H1 (cell line): ENCODE data around the gene CNGB1. TPM values are rescaled to one million over a fixed set of nuclear protein-coding genes. Genes with fewer than 3 reads are reported as not detected.

Experiments
- CTCF ChIA-PET: fragments of 300-600 bp; sonication (Branson Sonifier 250); formaldehyde crosslinking; loops from one replicate; lab custom pipeline; 2021; ENCODE audit not compliant: partially characterized antibody; lab: Charles Lee
- POLR2A ChIA-PET: fragments of 300-600 bp; sonication (Branson Sonifier 250); formaldehyde crosslinking; loops from one replicate; lab custom pipeline; 2021; ENCODE audit warnings: inconsistent platforms; ENCODE audit not compliant: partially characterized antibody; lab: Charles Lee
- DNase-seq, 2 experiments: peaks; one replicate each; pipeline versions ENCODE4 v3.0.0 to v3.0.0-alpha.2; 2010 to 2022; ENCODE audit warnings: low spot score in 2 of 2, low read depth in 1 of 2, mixed read lengths in 1 of 2
- FAIRE-seq: peaks from 2 replicates; lab custom pipeline; 2011; peaks lifted over from hg19 to GRCh38; lab: Jason Lieb, UNC
- H2AFZ ChIP-seq: 2 replicates; pipeline ENCODE4 v1.8.1; 2012; ENCODE audit warnings: low read length, inconsistent platforms
- H2AK5ac ChIP-seq: 2 replicates; pipeline ENCODE4 v1.6.1; 2013; ENCODE audit warnings: low read depth, low read length
- H2BK120ac ChIP-seq: replicated peaks from 2 replicates; pipeline ENCODE3; 2013; ENCODE audit warnings: low read depth, low read length, inconsistent platforms
- H2BK12ac ChIP-seq: 2 replicates; pipeline ENCODE4 v1.6.1; 2013; ENCODE audit warnings: low read depth, low read length
- H2BK15ac ChIP-seq: 2 replicates; pipeline ENCODE4 v1.6.1; 2013; ENCODE audit warnings: low read length
- H2BK20ac ChIP-seq: 2 replicates; pipeline ENCODE4 v1.6.1; 2013; ENCODE audit warnings: low read length
- H2BK5ac ChIP-seq: 2 replicates; pipeline ENCODE4 v1.6.1; 2013; ENCODE audit warnings: low read depth, low read length
- H3K14ac ChIP-seq: 2 replicates; pipeline ENCODE4 v1.6.1; 2013; ENCODE audit warnings: inconsistent platforms; ENCODE audit not compliant: insufficient read length
- H3K18ac ChIP-seq: 2 replicates; pipeline ENCODE4 v1.6.1; 2013; ENCODE audit warnings: low read length; ENCODE audit errors: extremely low read depth
- H3K23ac ChIP-seq: 2 replicates; pipeline ENCODE4 v1.6.1; 2013; ENCODE audit warnings: inconsistent platforms; ENCODE audit not compliant: insufficient read length
- H3K23me2 ChIP-seq: 2 replicates; pipeline ENCODE4 v1.6.1; 2013; ENCODE audit warnings: low read depth, low read length
- H3K27ac ChIP-seq: 2 replicates; pipeline ENCODE4 v1.6.1; 2011; ENCODE audit warnings: low read depth, low read length, inconsistent platforms
- H3K27me3 ChIP-seq, 4 experiments: replicated peaks in 1 of 4; 1 replicate in 1 of 4; 2 replicates in 3 of 4; pipeline versions ENCODE4 v1.6.1 to v1.8.1; 2011 to 2013; ENCODE audit warnings: low read length in 3 of 4, mild to moderate bottlenecking in 3 of 4, inconsistent platforms in 2 of 4, mixed read lengths in 2 of 4, moderate library complexity in 1 of 4; ENCODE audit not compliant: control insufficient read depth in 3 of 4, insufficient read depth in 3 of 4; ENCODE audit errors: extremely low read depth in 1 of 4
- H3K36me3 ChIP-seq, 4 experiments: 2 replicates each; pipeline versions ENCODE4 v1.6.1 to v1.8.1; 2011 to 2013; ENCODE audit warnings: mild to moderate bottlenecking in 4 of 4, low read length in 3 of 4, moderate library complexity in 2 of 4, control low read depth in 1 of 4, inconsistent platforms in 1 of 4; ENCODE audit not compliant: insufficient read depth in 4 of 4, control insufficient read depth in 2 of 4
- H3K4ac ChIP-seq: replicated peaks from 2 replicates; pipeline ENCODE3; 2013; ENCODE audit warnings: low read length, low read depth, mixed read lengths, inconsistent platforms; ENCODE audit not compliant: insufficient read length
- H3K4me1 ChIP-seq, 4 experiments: replicated peaks in 1 of 4; 1 replicate in 1 of 4; 2 replicates in 3 of 4; pipeline versions ENCODE4 v1.6.1 to v1.8.1; 2011 to 2013; ENCODE audit warnings: low read length in 3 of 4, inconsistent platforms in 2 of 4, mixed read lengths in 1 of 4; ENCODE audit not compliant: insufficient read depth in 4 of 4, control insufficient read depth in 3 of 4
- H3K4me2 ChIP-seq, 2 experiments: 2 replicates each; pipeline versions ENCODE4 v1.6.1 to v1.8.1; 2011 to 2013; ENCODE audit warnings: low read depth in 2 of 2, low read length in 2 of 2, control low read depth in 1 of 2, inconsistent platforms in 1 of 2, mild to moderate bottlenecking in 1 of 2; ENCODE audit not compliant: insufficient read depth in 1 of 2
- H3K4me3 ChIP-seq, 4 experiments: fragments of 200-600, 300-600 bp in 1 of 4; sonication (generic), shearing (Covaris generic), sonication (Bioruptor Twin) in 1 of 4; 2 replicates each; pipeline versions ENCODE4 v1.5.1 to v1.8.1; 2011 to 2016; ENCODE audit warnings: low read length in 4 of 4, low read depth in 3 of 4, control low read depth in 2 of 4, inconsistent platforms in 2 of 4, mild to moderate bottlenecking in 2 of 4, mixed read lengths in 1 of 4, moderate library complexity in 1 of 4; ENCODE audit not compliant: insufficient read depth in 2 of 4; ENCODE audit errors: extremely low read depth in 1 of 4
- H3K56ac ChIP-seq: replicated peaks from 2 replicates; pipeline ENCODE3; 2013; ENCODE audit warnings: low read depth, mild to moderate bottlenecking, mixed read lengths, low read length, inconsistent platforms; ENCODE audit not compliant: insufficient read length
- H3K79me1 ChIP-seq: 2 replicates; pipeline ENCODE4 v1.6.1; 2013; ENCODE audit warnings: low read depth, low read length, control low read depth
- H3K79me2 ChIP-seq, 2 experiments: 2 replicates each; pipeline versions ENCODE4 v1.6.1 to v1.8.1; 2012 to 2013; ENCODE audit warnings: low read length in 2 of 2, mild to moderate bottlenecking in 2 of 2, inconsistent platforms in 1 of 2; ENCODE audit not compliant: insufficient read depth in 2 of 2, control insufficient read depth in 1 of 2
- H3K9ac ChIP-seq, 4 experiments: replicated peaks in 1 of 4; 1 replicate in 1 of 4; 2 replicates in 3 of 4; pipeline versions ENCODE4 v1.6.1 to v1.8.1; 2011 to 2013; ENCODE audit warnings: low read depth in 3 of 4, low read length in 3 of 4, control low read depth in 2 of 4, mild to moderate bottlenecking in 2 of 4, moderate library complexity in 2 of 4, inconsistent platforms in 1 of 4; ENCODE audit errors: extremely low read depth in 1 of 4
- H3K9me3 ChIP-seq, 2 experiments: 2 replicates each; pipeline versions ENCODE4 v1.6.1 to v1.8.1; 2012 to 2013; ENCODE audit warnings: mild to moderate bottlenecking in 2 of 2, moderate library complexity in 2 of 2, control low read depth in 1 of 2, inconsistent platforms in 1 of 2, low read depth in 1 of 2, low read length in 1 of 2, mixed read lengths in 1 of 2; ENCODE audit not compliant: insufficient read depth in 2 of 2
- H4K20me1 ChIP-seq, 2 experiments: replicated peaks in 1 of 2; 2 replicates each; pipeline versions ENCODE3 to v1.8.1; 2011 to 2013; ENCODE audit warnings: inconsistent platforms in 2 of 2, low read length in 2 of 2, mild to moderate bottlenecking in 1 of 2; ENCODE audit not compliant: insufficient read depth in 2 of 2, control insufficient read depth in 1 of 2
- H4K5ac ChIP-seq: 2 replicates; pipeline ENCODE4 v1.6.1; 2013; ENCODE audit warnings: low read length, low read depth, mixed read lengths, inconsistent platforms; ENCODE audit not compliant: insufficient read length
- H4K8ac ChIP-seq: 2 replicates; pipeline ENCODE4 v1.8.0; 2013; ENCODE audit warnings: mild to moderate bottlenecking, moderate library complexity, low read length, inconsistent platforms; ENCODE audit not compliant: insufficient read depth; ENCODE audit errors: extremely low read depth
- H4K91ac ChIP-seq: replicated peaks from 2 replicates; pipeline ENCODE3; 2013; ENCODE audit warnings: low read length, mixed read lengths, inconsistent platforms; ENCODE audit not compliant: insufficient read length
- JUN ChIP-seq: IDR thresholded peaks from 2 replicates; pipeline ENCODE4 v1.6.1; 2011; ENCODE audit warnings: low read depth, mild to moderate bottlenecking, improper control_type of control experiment, low read length
- KDM1A ChIP-seq: fragments of 200-600, 300-600 bp; sonication (generic); IDR thresholded peaks from 2 replicates; pipeline ENCODE4 v1.7.1; 2016; ENCODE audit warnings: mild to moderate bottlenecking, low read length, borderline replicate concordance
- WGBS, 2 experiments: shearing (Covaris generic) in 1 of 2; methylation state at CpG; one replicate each; pipeline versions ENCODE4 v1.1.6 to v1.1.7; 2013 to 2015; ENCODE audit warnings: low lambda C conversion rate in 2 of 2, mixed read lengths in 2 of 2, inconsistent platforms in 1 of 2, low coverage in 1 of 2, missing lambda C conversion rate in 1 of 2; ENCODE audit not compliant: insufficient replicate concordance in 2 of 2, insufficient coverage in 1 of 2, insufficient read length in 1 of 2; ENCODE audit errors: extremely low coverage in 1 of 2, missing lambda C conversion rate in 1 of 2; 5-methylcytosine and 5-hydroxymethylcytosine counted together
- polyA plus RNA-seq, 7 experiments: library from polyadenylated mRNA; depleted of rRNA in 3 of 7; stranded (reverse) in 5 of 7; unstranded in 2 of 7; fragments of >200 nt in 5 of 7; fragments of 200-250 nt in 2 of 7; gene quantifications; 1 replicate in 5 of 7; 2 replicates in 1 of 7; 4 replicates in 1 of 7; pipeline versions ENCODE4 v1.2.1 to v1.2.3, GENCODE V29; 2011 to 2013; ENCODE audit warnings: missing spikeins in 2 of 7, mixed read lengths in 2 of 7
- total RNA-seq: library from RNA; stranded (reverse); fragmentation: NEBNext Ultra II Directional; extraction: Animal tissue kit (Norgen Biotek cat#: 25700); gene quantifications from 2 replicates; pipeline ENCODE4 v1.2.1, GENCODE V29; 2021
- TF ChIP-seq, protein P1 (sequence below): IDR thresholded peaks from 2 replicates; pipeline ENCODE4 v1.6.1; 2012; ENCODE audit warnings: inconsistent platforms

Gene CNGB1
- total and polyA plus RNA-seq, 2 of the 8 experiments (the other 6 are each of a cell fraction or from before 2014, with no cell fraction given): not detected

DNA sequence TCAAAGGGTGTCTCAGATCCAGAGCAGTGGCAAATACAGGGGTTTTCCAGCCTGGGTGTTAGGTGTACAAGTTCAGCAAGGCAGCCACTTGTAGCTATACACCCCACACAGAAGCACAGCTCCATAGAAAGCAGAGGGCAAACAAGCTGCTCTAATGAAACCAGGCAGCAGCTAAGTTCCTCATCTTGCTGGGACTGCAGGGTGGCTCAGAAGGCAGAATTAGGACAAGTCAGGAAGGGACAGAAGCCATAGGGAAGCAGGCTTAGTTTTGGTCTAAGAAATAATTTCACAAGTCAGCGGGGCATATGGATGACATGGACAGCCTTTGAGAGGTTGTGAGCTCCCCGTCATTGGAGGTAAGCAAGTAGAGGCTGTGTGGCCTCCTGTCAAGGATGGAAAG, 23.7 kb downstream of the CNGB1 start:
- POLR2A ChIA-PET: interaction anchor here (0.9 to 1.6 kb wide), 2 partner anchors 41 to 64 kb away, joined by 3 read pairs; no protein-coding TSS in a partner anchor
- no peak overlapping the region for H4K8ac ChIP-seq
- no peak overlapping the region for H3K18ac ChIP-seq
- H3K79me2 ChIP-seq: no peaks in the 10 kb centered on the region
- no peak overlapping the region for H2BK5ac ChIP-seq
- H2AK5ac ChIP-seq: no peak overlapping the region
- no peak overlapping the region for H3K4me3 ChIP-seq
- no peak overlapping the region for H2BK12ac ChIP-seq
- H3K79me1 ChIP-seq: no peaks in the 10 kb centered on the region
- no peak overlapping the region for H3K14ac ChIP-seq
- no peak overlapping the region for H4K5ac ChIP-seq
- no peak overlapping the region for H4K91ac ChIP-seq
- DNase-seq (no peak), FAIRE-seq (no peak)
- CTCF ChIA-PET: interaction anchor here (0.6 to 5.2 kb wide), 9 partner anchors 9 to 40 kb away, joined by 3 to 28 read pairs (median 3); no protein-coding TSS in a partner anchor
- H3K4me2 ChIP-seq: no peak overlapping the region
- H2BK120ac ChIP-seq: no peak overlapping the region
- no peaks in the 10 kb centered on the region for H4K20me1 ChIP-seq
- H2BK20ac ChIP-seq: no peak overlapping the region
- H3K23ac ChIP-seq: no peak overlapping the region
- H3K4me1 ChIP-seq: no peaks in the 10 kb centered on the region; a peak in 1 of 7 replicates
- WGBS, 2 experiments: 79% methylated on average over 2 of the region's 2 CpGs; no CpG with 5 or more reads in 1 of the 2 experiments
- H3K36me3 ChIP-seq: no peaks in the 10 kb centered on the region
- H3K9me3 ChIP-seq: no peaks in the 10 kb centered on the region
- H2BK15ac ChIP-seq: no peak overlapping the region
- no peak overlapping the region for H3K56ac ChIP-seq
- H3K9ac ChIP-seq: no peak overlapping the region
- H3K27me3 ChIP-seq: no peaks in the 10 kb centered on the region; a peak in 1 of 7 replicates
- H3K23me2 ChIP-seq: no peaks in the 10 kb centered on the region
- no peak overlapping the region for H2AFZ ChIP-seq
- no peak overlapping the region for H3K4ac ChIP-seq
- no peak overlapping the region for H3K27ac ChIP-seq
- TF ChIP-seq KDM1A: no peak
- TF ChIP-seq, protein P1, sequence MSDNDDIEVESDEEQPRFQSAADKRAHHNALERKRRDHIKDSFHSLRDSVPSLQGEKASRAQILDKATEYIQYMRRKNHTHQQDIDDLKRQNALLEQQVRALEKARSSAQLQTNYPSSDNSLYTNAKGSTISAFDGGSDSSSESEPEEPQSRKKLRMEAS: no peak
- no peak for TF ChIP-seq JUN
